Vagina (tissue), 2 donors: ENCODE measurements around the gene PLGRKT. TPM values are rescaled to one million over a fixed set of nuclear protein-coding genes. Genes with fewer than 3 reads are reported as not detected.
"Not testable (repeated sequence)": the region's sequence is repeated elsewhere in the genome, so short reads cannot be mapped to it uniquely, and the experiment has no call there.

Experiments
- DNase-seq, 2 donors: peaks; one replicate each; pipeline ENCODE4 v3.0.0-alpha.2; 2017; ENCODE audit errors: extremely low spot score in 2 of 2
- H3K27ac ChIP-seq: fragments of 200-600 bp; sonication (generic); one replicate; pipeline ENCODE4 v1.5.1; 2019
- H3K27me3 ChIP-seq: fragments of 200-600 bp; sonication (generic); one replicate; pipeline ENCODE4 v1.5.1; 2019
- H3K36me3 ChIP-seq, 2 donors: fragments of 200-600 bp; sonication (generic); one replicate each; pipeline ENCODE4 v1.5.1; 2017 to 2019
- H3K4me1 ChIP-seq: fragments of 200-600 bp; sonication (generic); one replicate; pipeline ENCODE4 v1.5.1; 2019
- H3K4me3 ChIP-seq, 2 donors: fragments of 200-600 bp; sonication (generic); 1 replicate in 1 of 2; 2 replicates in 1 of 2; pipeline ENCODE4 v1.5.1; 2016 to 2019
- H3K9me3 ChIP-seq: fragments of 200-600 bp; sonication (generic); one replicate; pipeline ENCODE4 v1.5.1; 2019
- CTCF ChIP-seq, 3 experiments: fragments of 450-650 bp in 2 of 3; fragments of 200-600 bp in 1 of 3; sonication (generic) in 1 of 3; IDR thresholded peaks; one replicate each; pipeline ENCODE4 v1.5.1; 2017 to 2019; ENCODE audit warnings: antibody characterized with exemption in 3 of 3, mild to moderate bottlenecking in 2 of 3, moderate library complexity in 2 of 3
- POLR2A ChIP-seq, 2 donors: fragments of 450-650 bp; IDR thresholded peaks; one replicate each; pipeline ENCODE4 v1.6.1; 2017; ENCODE audit warnings: antibody characterized with exemption in 2 of 2, mild to moderate bottlenecking in 2 of 2, moderate library complexity in 2 of 2
- POLR2AphosphoS5 ChIP-seq, 2 donors: sonication (generic); formaldehyde crosslinking; IDR thresholded peaks; one replicate each; pipeline ENCODE4 v1.9.0; 2017; ENCODE audit warnings: antibody characterized with exemption in 2 of 2, mild to moderate bottlenecking in 2 of 2, low read depth in 1 of 2; ENCODE audit not compliant: insufficient read depth in 1 of 2
- intact Hi-C: fragments of 100-400 bp; cut with DNase I; formaldehyde crosslinking; loops from one replicate; pipeline ENCODE4 v1.15.1; 2023
- total RNA-seq: library from RNA; depleted of rRNA; stranded (reverse); fragments of >200 nt; gene quantifications from one replicate; pipeline ENCODE4 v1.2.3, GENCODE V29; 2016

PLGRKT gene
- total RNA-seq, 1 donor from 2014 or later = 10.1 TPM

GRCh38 chr9:5354184-5354583 is 83.5 kb downstream of the PLGRKT start:
- Histone ChIP-seq H3K4me3 (no peak overlapping the region), H3K36me3 (peaks cover 0 to 5% of the 10 kb centered on the region in 2 donors), H3K27me3 (no peaks in the 10 kb centered on the region), H3K9me3 (no peaks in the 10 kb centered on the region), H3K4me1 (no peaks in the 10 kb centered on the region), H3K27ac (no peak overlapping the region)
- DNase-seq = no peak
- TF ChIP-seq POLR2AphosphoS5 (IDR thresholded peaks at IDR 0.05; ENCODE audit: insufficient read depth in 1 of 2, low read depth in 1 of 2) (no peak), CTCF (IDR thresholded peaks at IDR 0.05) (no peak), POLR2A (IDR thresholded peaks at IDR 0.05) (no peak)
- intact Hi-C loops = no loop called here

DNA sequence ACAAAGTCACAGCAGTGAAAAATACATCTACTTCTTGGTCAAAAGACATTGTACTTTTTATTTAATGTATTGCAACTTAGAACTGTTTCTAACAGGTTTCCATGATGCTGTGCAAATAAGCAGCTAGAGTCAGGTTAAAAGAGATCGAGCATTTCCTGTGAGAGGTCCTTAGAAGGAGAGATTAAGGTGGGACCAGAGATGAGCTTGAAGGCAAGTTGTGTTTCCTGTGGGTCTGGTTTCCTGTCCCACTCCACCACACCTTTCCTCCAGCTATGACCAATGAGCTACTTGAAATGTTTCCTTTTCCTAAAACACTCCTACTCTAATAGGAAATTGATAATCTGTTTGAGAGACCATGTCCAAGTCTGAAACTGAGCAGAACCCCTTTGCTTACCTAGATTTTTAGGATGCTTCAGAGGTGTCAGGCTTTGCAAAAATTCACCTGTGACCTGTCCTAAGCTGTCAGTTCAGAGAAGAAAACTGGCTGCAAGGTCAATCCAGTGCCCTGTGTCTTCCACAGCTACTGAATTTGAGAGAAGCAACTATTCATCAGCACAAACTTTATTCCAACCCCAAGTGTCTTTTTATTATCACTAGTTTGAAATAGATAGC is 85.0 kb downstream of the PLGRKT start:
- Histone ChIP-seq H3K4me3 (no peak overlapping the region), H3K27me3 (no peaks in the 10 kb centered on the region), H3K36me3 (peaks cover 0 to 4% of the 10 kb centered on the region in 2 donors), H3K9me3 (no peaks in the 10 kb centered on the region), H3K27ac (no peak overlapping the region), H3K4me1 (no peaks in the 10 kb centered on the region)
- DNase-seq = no peak
- intact Hi-C loops = no loop called here
- TF ChIP-seq POLR2A (IDR thresholded peaks at IDR 0.05) (no peak), POLR2AphosphoS5 (IDR thresholded peaks at IDR 0.05; ENCODE audit: insufficient read depth in 1 of 2, low read depth in 1 of 2) (no peak), CTCF (IDR thresholded peaks at IDR 0.05) (no peak)

- H3K27ac ChIP-seq, H3K9me3 ChIP-seq, H3K36me3 ChIP-seq, intact Hi-C loops, H3K4me1 ChIP-seq, H3K4me3 ChIP-seq, H3K27me3 ChIP-seq, DNase-seq: not testable (repeated sequence)
Observed at GRCh38 chr9:5338992-5339981, 98.4 kb downstream of the PLGRKT start, which contains the start of gene RLN1. Gene RLN1 (minus strand): TSS chr9:5339876. CDS start chr9:5339746, 130 bp downstream.

DNA sequence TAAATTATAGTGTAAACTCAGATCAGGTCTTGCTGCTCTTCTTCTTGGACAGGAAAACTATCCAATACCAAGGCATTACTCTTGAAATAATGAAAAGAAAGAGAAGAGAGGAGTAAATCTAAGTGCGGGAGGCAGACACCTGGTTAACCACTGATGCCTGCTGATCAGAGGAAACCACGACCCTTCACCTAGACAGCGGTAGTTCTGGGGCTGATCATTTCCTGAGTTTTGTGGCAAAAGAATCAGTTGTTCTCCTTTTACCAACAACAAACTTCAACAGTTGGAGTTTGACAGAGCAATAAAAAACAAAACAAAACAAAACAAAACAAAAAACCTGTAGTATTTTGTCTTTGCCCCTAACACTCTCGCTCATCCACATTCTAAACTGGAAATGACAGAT is 101.0 kb downstream of the PLGRKT start:
- no peaks in the 10 kb centered on the region for H3K4me1 ChIP-seq
- intact Hi-C loops = no loop called here
- no peaks in the 10 kb centered on the region for H3K27me3 ChIP-seq
- H3K9me3 ChIP-seq = no peaks in the 10 kb centered on the region
- no peak for TF ChIP-seq POLR2AphosphoS5 (IDR thresholded peaks at IDR 0.05; ENCODE audit: insufficient read depth in 1 of 2, low read depth in 1 of 2)
- no peak for TF ChIP-seq POLR2A (IDR thresholded peaks at IDR 0.05)
- TF ChIP-seq CTCF (IDR thresholded peaks at IDR 0.05) = no peak
- no peak for DNase-seq
- H3K36me3 ChIP-seq = no peaks in the 10 kb centered on the region
- H3K27ac ChIP-seq = no peak overlapping the region
- H3K4me3 ChIP-seq = no peak overlapping the region

GRCh38 chr9:5331276-5331675 is 106.4 kb downstream of the PLGRKT start:
- H3K27ac ChIP-seq, H3K4me1 ChIP-seq, H3K9me3 ChIP-seq, intact Hi-C loops, DNase-seq, H3K36me3 ChIP-seq, H3K27me3 ChIP-seq, H3K4me3 ChIP-seq: not testable (repeated sequence)
